Embryonic facial prominence (tissue), 1 donor: ENCODE results near the gene FHIT.
"Not testable (repeated sequence)": the region's sequence is repeated elsewhere in the genome, so short reads cannot be mapped to it uniquely, and the experiment has no call there.

Experiments used
- DNase-seq: peaks from one replicate; pipeline ENCODE4 v3.0.0-alpha.2; 2016; ENCODE audit errors: extremely low spot score

Gene FHIT

GRCh38 chr3:59836531-59836930, 1414.7 kb downstream of the FHIT start:
- DNase-seq = no peak

- no peak for DNase-seq
Measured at GRCh38 chr3:59832702-59833101, 1418.5 kb downstream of the FHIT start.

GRCh38 chr3:59832241-59832640, 1419.0 kb downstream of the FHIT start:
- no peak for DNase-seq

GRCh38 chr3:59831394-59831793, 1419.9 kb downstream of the FHIT start:
- no peak for DNase-seq

GRCh38 chr3:59829527-59829926, 1421.7 kb downstream of the FHIT start:
- no peak for DNase-seq

- DNase-seq = no peak
Measured at GRCh38 chr3:59824876-59825275, 1426.4 kb downstream of the FHIT start.

GRCh38 chr3:59821274-59821673, 1430.0 kb downstream of the FHIT start:
- DNase-seq = no peak

GRCh38 chr3:59820352-59820934, 1430.8 kb downstream of the FHIT start:
- no peak for DNase-seq

- DNase-seq = no peak
Measured at GRCh38 chr3:59818919-59819300, 1432.3 kb downstream of the FHIT start.

- no peak for DNase-seq
Measured at GRCh38 chr3:59818033-59818918, 1433.0 kb downstream of the FHIT start.

GRCh38 chr3:59817511-59817910, 1433.7 kb downstream of the FHIT start:
- no peak for DNase-seq

GRCh38 chr3:59816312-59816711, 1434.9 kb downstream of the FHIT start:
- no peak for DNase-seq

- DNase-seq = no peak
Measured at GRCh38 chr3:59813148-59813538, 1438.1 kb downstream of the FHIT start.

- no peak for DNase-seq
Measured at GRCh38 chr3:59812237-59813147, 1438.8 kb downstream of the FHIT start.

GRCh38 chr3:59811160-59811559, 1440.1 kb downstream of the FHIT start:
- DNase-seq = no peak

- DNase-seq = no peak
Measured at GRCh38 chr3:59810606-59811005, 1440.6 kb downstream of the FHIT start.

GRCh38 chr3:59809710-59810444, 1441.4 kb downstream of the FHIT start:
- DNase-seq = peak; percentile 34

- DNase-seq = no peak
Measured at GRCh38 chr3:59809016-59809415, 1442.2 kb downstream of the FHIT start.

- DNase-seq = no peak
Measured at GRCh38 chr3:59808446-59808845, 1442.8 kb downstream of the FHIT start.

- no peak for DNase-seq
Measured at GRCh38 chr3:59803268-59803667, 1448.0 kb downstream of the FHIT start.

- not testable (repeated sequence) for DNase-seq
Measured at GRCh38 chr3:59802453-59802852, 1448.8 kb downstream of the FHIT start.

GRCh38 chr3:59802045-59802444, 1449.2 kb downstream of the FHIT start:
- no peak for DNase-seq
